Measurements from ENCODE around the gene DEAF1.

The DEAF1 gene

GRCh38 chr11:635945-636510, 59.0 kb downstream of the DEAF1 start:
- no peak overlapping the region for H3K4me3 ChIP-seq (ENCODE audit: low read depth, low read length)
- no peak for DNase-seq (ENCODE audit: low read depth)
- TF ChIP-seq CTCF (IDR thresholded peaks at IDR 0.05; ENCODE audit: control insufficient read depth, extremely low read depth, insufficient read depth): no peak

DNA sequence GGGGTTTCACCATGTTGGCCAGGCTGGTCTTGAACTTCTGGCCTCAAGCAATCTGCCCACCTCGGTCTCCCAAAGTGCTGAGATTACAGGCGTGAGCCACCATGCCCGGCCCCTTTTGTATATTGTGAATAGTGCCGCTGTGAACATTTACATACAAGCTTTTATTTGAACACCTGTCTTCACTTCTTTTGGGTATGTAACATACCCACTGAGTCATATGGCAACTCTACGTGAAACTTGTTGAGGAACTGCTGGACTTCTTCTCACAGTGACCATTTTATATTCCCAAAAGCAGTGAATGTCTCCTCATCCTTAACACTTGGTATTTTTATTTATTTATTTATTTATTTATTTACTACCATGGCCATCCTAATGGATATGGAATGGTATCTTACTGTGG, 64.2 kb downstream of the DEAF1 start:
- DNase-seq (ENCODE audit: low read depth): no peak
- H3K4me3 ChIP-seq (ENCODE audit: low read depth, low read length): no peak overlapping the region
- no peak for TF ChIP-seq CTCF (IDR thresholded peaks at IDR 0.05; ENCODE audit: control insufficient read depth, extremely low read depth, insufficient read depth)

DNA sequence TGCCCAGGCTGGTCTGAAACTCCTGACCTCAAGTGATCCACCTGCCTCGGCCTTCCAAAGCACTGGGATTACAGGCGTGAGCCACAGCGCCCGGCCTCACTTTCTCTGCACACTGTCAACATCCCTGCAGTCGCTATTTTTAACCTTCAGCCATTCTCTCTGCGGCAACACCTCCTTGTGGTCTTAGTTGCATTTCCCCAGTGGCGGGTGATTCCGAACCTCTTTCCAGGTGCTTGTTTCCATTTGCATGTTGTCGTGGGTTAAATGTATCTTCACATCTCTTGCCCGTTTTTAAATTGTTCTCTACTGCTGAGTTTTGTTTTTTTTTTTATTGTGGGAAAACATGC, 65.8 kb downstream of the DEAF1 start:
- no peak for DNase-seq (ENCODE audit: low read depth)
- H3K4me3 ChIP-seq (ENCODE audit: low read depth, low read length): no peak overlapping the region
- TF ChIP-seq CTCF (IDR thresholded peaks at IDR 0.05; ENCODE audit: control insufficient read depth, extremely low read depth, insufficient read depth): no peak

GRCh38 chr11:628056-628455, 67.0 kb downstream of the DEAF1 start:
- no peak for DNase-seq (ENCODE audit: low read depth)

DNA sequence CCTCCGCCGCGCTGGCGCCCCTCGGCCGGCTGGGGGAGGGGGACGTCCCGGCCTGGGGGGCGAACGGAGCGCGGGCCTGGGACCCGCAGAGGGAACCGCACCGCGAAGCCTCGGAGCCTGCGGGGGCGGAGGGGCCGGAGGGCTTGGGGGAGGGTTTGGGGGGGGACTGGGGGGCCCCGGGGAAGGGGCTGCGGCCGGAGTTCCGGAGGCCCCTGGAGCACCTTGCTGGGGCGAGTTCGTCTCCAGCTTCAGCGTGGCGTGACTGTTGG, 67.8 kb downstream of the DEAF1 start:
- no peak for TF ChIP-seq CTCF (IDR thresholded peaks at IDR 0.05; ENCODE audit: control insufficient read depth, extremely low read depth, insufficient read depth)
- DNase-seq (ENCODE audit: low read depth): no peak
- H3K4me3 ChIP-seq (ENCODE audit: low read depth, low read length): no peak overlapping the region

More at GRCh38 chr11:628056-628455, 67.0 kb downstream of the DEAF1 start:
- TF ChIP-seq CTCF (IDR thresholded peaks at IDR 0.05; ENCODE audit: control insufficient read depth, extremely low read depth, insufficient read depth): no peak
- no peak overlapping the region for H3K4me3 ChIP-seq (ENCODE audit: low read depth, low read length)

GRCh38 chr11:626475-627307, 68.3 kb downstream of the DEAF1 start, which contains the start of gene SCT:
TSS of gene SCT (minus strand) at chr11:627181. CDS start at chr11:627143, 38 bp downstream.
- no peak for DNase-seq (ENCODE audit: low read depth)

More at GRCh38 chr11:626475-627307, 68.3 kb downstream of the DEAF1 start, which contains the start of gene SCT:
- no peak within 1 kb of the TSS for H3K4me3 ChIP-seq (ENCODE audit: low read depth, low read length)
- TF ChIP-seq CTCF (IDR thresholded peaks at IDR 0.05; ENCODE audit: control insufficient read depth, extremely low read depth, insufficient read depth): no peak
